GM19463 (cell line): ENCODE measurements around the gene LARGE1.

ENCODE experiments used
- ATAC-seq: cut with Tn5 transposase; IDR thresholded peaks from one replicate; pipeline ENCODE4 v1.9.1; 2021; ENCODE audit warnings: mild to moderate bottlenecking, moderate library complexity; ENCODE audit not compliant: unreplicated experiment

Gene LARGE1

DNA sequence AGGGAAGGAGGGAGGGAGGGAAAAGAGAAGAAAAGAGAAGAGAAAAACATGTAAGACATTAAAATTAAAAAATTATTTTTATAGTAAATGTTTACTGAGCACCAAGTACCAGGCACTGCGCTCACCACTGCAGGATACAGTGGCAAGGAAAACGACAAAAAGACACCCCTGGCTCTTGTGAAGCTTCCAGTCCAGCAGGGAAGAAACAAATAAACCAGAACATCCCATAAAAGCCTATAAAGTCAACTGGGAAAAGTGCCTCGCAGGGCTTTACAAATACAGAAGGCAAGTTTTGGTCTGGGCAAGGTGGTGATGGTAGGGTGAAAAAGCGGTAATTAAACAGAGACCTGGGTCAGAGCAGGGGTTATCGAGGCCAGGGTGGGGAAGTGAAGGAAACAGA lies 33.6 kb downstream of the LARGE1 start:
- no peak for ATAC-seq

DNA sequence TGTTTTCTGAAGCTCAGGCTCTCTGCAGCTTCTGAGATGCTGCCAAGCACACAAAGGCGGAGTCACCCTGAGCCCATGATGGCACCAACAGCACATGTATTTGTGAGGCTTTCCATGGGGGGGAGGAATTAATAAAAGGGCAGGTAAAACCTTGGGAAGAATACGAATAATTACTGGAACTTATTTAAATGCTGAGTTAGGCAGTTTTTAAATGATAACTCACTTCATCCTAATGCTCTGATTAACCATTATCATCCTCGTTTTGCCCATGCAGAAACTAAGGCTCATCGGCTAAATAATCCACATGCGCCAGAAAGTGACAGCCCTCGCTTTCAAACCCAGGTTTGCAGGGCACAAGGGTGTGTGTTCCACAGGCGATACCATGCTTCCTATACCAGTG lies 35.4 kb downstream of the LARGE1 start:
- no peak for ATAC-seq

- no peak for ATAC-seq
Measured at GRCh38 chr22:33883961-33884808, 36.1 kb downstream of the LARGE1 start.

GRCh38 chr22:33883561-33883960 lies 36.7 kb downstream of the LARGE1 start:
- ATAC-seq: no peak

- no peak for ATAC-seq
Measured at GRCh38 chr22:33882991-33883390, 37.3 kb downstream of the LARGE1 start.

DNA sequence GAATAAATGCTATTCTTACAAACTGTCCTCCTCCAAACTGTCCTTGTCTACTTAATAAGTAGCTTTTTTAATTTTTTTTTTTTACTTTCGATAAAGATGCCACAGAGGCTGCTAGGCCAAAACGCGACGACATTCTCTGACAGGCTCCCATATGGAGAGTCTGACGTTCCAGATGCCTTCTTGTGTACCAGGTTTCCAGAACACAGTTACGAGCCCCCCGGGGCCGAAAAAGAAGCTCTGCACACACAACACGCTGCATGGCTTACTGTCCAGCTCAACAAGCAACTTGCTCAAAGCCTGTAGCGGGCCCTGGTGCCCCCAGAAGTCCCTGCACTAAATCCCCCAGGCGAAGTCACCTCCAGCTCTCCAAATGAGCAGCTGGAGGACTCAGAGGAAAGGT lies 39.3 kb downstream of the LARGE1 start:
- no peak for ATAC-seq

- ATAC-seq: no peak
Measured at GRCh38 chr22:33879796-33880195, 40.5 kb downstream of the LARGE1 start.

- no peak for ATAC-seq
Measured at GRCh38 chr22:33875316-33875715, 45.0 kb downstream of the LARGE1 start.

DNA sequence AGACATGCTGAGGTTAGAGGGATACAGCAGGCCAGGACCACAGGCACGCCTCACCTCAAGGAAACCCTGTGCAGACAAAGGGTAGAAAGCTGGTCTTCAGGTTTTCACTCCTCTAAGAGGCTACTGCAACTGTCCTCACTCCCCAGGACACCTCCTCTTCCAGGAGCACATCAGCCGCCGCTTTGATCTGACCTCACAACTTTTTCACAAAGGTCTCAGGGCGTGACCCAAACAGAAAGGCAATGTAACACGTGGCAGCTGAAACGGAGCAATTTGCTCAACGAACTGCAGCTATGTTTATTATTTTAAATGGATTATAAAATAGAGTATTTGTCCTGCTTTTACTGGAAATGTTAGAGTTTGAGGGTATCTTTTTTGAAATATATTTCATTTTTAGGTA lies 46.1 kb downstream of the LARGE1 start:
- no peak for ATAC-seq

DNA sequence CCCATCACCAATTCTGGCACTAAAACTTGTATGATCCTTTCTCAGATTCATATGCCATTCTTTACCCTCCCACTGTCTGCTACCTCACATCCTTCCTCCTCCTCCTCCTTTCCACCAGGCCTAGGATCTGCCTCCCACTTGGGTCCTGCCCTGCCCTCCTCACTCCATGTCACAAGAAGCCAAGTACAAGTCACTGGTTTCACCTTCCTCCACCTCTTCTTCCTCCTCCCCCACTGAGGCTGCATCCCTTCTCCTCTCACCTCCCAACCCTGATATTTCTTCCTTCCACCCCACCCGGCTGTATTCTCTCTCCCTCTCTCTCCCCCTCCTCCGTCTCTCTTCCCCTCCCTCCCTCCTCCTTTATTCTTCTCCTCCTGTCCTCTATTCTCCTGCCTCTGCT lies 46.6 kb downstream of the LARGE1 start:
- no peak for ATAC-seq

DNA sequence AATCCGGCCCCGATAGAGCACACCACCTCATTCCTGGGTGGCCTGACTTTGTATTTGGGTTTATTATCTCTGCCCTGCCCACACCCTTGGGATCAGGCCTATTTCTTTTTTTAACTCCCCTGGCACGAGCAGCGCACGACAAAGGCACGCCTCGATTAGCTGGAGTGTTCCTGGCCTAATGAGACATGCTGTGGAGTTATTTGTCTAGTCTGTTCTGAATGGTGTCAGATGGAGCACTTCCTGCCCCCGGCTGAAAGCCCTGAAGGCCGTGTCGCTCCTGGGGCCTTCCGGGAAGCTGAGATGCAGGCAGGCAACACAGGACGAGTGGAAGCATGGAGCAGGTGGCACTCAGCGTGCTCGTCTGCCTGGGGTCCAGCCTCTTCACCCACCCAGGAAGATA lies 47.1 kb downstream of the LARGE1 start:
- no peak for ATAC-seq

- ATAC-seq: no peak
Measured at GRCh38 chr22:33871935-33872334, 48.3 kb downstream of the LARGE1 start.

- ATAC-seq: no peak
Measured at GRCh38 chr22:33869946-33870345, 50.3 kb downstream of the LARGE1 start.

DNA sequence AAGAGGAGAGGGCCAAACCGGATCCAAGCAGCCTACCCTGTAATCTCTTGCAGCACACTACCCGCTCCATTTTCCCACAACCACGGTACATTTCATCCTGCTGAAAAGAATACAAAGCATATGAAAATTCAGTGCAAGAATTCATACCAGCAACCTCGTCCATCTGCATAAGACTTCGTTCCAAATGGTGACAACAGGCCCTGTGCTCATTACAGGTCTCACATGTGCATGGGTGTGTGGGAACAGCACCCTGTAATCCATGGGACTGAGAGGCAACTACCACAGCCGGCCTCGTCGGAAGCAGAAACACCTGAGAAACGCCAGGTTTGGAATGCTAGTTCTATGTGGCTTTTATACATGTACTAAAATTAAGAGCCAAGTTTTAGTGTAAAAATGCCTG lies 52.3 kb downstream of the LARGE1 start:
- ATAC-seq: no peak

GRCh38 chr22:33867118-33867866 lies 53.0 kb downstream of the LARGE1 start:
- no peak for ATAC-seq

DNA sequence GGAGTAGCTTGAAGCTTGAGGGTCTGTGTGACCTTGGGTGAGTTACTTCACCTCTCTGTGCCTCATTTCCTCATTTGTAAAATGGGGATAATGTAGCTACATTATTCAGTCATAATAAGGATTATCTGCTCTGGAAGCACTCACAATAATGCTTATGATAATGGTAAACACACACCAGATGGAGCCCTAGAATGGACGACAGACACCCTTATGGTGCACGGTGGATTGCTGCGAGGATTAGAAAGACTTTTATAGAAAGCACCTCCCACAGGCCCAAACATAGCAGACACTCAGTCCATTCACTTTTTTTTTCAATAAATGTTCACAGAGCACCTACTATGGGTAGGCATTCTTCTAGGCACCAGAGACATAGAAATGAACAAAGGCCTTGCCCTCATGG lies 53.8 kb downstream of the LARGE1 start:
- ATAC-seq: no peak

DNA sequence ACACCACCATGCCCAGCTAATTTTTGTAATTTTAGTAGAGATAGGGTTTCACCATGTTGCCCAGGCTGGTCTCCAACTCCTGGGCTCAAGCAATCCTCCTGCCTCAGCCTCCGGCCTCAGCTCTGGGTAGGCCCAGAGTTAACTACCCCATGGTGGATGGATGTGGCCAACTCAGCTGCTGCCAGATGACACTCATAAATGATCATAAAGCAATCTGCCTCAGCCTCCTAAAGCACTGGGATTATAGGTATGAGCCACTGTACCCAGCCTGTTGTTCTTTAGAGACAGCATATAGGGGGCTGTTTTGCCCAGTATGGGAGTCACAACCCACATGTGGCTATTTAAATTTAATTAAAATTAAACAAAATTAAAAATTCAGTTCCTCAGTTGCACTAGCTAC lies 54.3 kb downstream of the LARGE1 start:
- no peak for ATAC-seq

DNA sequence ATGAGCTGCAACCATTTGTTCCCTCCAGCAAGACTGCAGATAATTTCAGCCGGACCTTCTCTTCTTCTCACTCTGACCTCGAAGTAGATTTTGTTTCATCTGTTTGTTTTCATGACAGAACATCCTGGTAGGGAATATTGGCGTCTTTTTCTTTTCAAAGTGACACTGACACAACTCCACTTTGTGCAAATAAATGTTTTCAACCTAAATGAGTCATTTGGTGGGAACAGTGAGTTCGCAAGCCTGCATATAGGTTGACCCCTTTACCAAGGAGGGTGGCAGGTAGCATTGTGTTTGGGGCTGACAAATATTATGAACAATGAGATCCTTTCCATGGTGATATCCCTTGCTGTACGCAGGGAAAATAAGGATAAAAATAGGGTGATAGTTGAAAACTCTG lies 55.0 kb downstream of the LARGE1 start:
- no peak for ATAC-seq

DNA sequence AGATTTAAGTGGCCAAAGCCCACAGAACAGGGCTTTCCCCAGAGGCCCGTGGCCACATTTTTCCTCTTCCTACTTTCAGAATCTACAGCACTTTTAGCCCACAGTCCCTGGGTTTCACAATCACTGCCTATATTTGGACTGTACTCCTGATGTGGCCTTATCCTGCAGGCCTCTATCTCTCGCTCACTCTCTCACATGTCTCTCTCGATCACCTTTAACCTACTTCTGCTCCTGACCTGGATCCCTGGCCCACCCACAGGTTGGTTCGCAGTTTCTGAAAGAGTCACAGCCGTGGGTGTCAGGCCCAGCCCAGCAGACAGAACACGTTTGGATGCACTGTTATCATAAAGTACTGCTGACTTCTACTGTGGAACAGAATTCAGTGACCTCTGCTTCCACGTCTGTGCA lies 55.5 kb downstream of the LARGE1 start:
- ATAC-seq: no peak

DNA sequence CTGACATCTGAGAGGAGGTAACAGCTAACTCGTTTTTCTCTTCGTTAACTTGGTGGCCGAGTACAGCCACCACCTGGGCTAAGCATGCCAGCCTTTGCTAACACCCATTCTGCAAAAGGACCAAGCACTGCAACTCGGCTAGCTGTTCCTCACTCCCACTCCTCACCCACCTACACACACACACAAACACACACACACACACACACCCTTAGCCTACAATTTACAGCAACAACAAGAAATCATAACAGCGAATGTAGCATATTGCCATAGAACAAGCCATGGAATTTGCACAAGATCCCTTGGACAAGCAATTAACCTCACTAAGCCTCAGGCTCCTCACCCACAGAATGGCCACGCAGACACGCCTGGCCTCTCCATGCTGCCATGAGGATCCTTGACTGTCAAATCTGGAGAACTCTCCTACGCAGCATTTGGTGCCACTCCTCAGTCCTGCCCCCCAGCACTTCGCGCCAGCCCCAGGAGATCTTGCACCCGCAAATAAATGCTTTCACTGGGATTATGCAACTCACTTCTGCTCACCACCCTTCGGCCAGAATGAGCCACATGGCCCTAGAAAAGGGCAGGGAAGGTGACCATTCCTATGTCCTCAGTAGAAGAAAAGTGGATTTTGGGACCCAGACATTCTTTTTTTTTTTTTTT lies 58.9 kb downstream of the LARGE1 start:
- ATAC-seq: no peak

GRCh38 chr22:33860386-33860785 lies 59.9 kb downstream of the LARGE1 start:
- no peak for ATAC-seq

GRCh38 chr22:33859311-33859710 lies 61.0 kb downstream of the LARGE1 start:
- no peak for ATAC-seq
